ENCODE data around the gene CPT1C. TPM values are rescaled to one million over a fixed set of nuclear protein-coding genes. Genes with fewer than 3 reads are reported as not detected.

Gene CPT1C
- total RNA-seq, 2 experiments from 2014 or later: 0.86 to 0.95 TPM

DNA sequence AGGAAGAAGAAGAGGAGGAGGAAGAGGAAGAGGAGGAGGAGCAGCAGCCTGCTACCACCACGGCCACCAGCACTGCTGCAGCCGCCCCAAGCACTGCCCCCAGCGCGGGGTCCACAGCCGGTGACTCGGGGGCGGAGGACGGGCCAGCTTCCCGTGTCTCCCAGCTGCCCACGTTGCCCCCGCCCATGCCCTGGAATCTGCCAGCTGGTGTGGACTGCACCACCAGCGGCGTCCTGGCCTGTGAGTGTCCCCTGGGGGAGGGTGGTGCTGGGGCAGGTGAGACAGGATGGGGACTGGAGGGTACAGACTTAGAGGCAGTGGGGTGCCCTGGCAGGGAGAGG is 37.5 kb upstream of the CPT1C start:
- no peaks in the 10 kb centered on the region for H3K79me2 ChIP-seq (ENCODE audit: insufficient read depth, low read depth, low read length)
- no peak for TF ChIP-seq EZH2phosphoT487 (IDR thresholded peaks at IDR 0.05; ENCODE audit: borderline replicate concordance, low read depth, low read length)
- TF ChIP-seq, protein P1, sequence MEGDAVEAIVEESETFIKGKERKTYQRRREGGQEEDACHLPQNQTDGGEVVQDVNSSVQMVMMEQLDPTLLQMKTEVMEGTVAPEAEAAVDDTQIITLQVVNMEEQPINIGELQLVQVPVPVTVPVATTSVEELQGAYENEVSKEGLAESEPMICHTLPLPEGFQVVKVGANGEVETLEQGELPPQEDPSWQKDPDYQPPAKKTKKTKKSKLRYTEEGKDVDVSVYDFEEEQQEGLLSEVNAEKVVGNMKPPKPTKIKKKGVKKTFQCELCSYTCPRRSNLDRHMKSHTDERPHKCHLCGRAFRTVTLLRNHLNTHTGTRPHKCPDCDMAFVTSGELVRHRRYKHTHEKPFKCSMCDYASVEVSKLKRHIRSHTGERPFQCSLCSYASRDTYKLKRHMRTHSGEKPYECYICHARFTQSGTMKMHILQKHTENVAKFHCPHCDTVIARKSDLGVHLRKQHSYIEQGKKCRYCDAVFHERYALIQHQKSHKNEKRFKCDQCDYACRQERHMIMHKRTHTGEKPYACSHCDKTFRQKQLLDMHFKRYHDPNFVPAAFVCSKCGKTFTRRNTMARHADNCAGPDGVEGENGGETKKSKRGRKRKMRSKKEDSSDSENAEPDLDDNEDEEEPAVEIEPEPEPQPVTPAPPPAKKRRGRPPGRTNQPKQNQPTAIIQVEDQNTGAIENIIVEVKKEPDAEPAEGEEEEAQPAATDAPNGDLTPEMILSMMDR (conservative IDR thresholded peaks at IDR 0.05; ENCODE audit: low read length): no peak
- no TSS peak for BruUV-seq (replicated peaks)
- no peak overlapping the region for H3K4me3 ChIP-seq (ENCODE audit: low read depth, low read length, poor library complexity, severe bottlenecking)
- no peaks in the 10 kb centered on the region for H3K4me1 ChIP-seq (ENCODE audit: insufficient read depth, low read length, poor library complexity, severe bottlenecking)
- no peak overlapping the region for H3K27ac ChIP-seq (ENCODE audit: low read depth, low read length, poor library complexity, severe bottlenecking)
- H3K36me3 ChIP-seq (ENCODE audit: insufficient read depth, low read length): peaks cover 83% of the 10 kb centered on the region
- intact Hi-C loops (cut with micrococcal nuclease; ENCODE audit: unreplicated experiment): no loop called here
- no peaks in the 10 kb centered on the region for H3K9me2 ChIP-seq (ENCODE audit: insufficient read depth, low read length)
- H4K20me1 ChIP-seq (ENCODE audit: insufficient read depth, low read length): no peaks in the 10 kb centered on the region
- CTCF ChIA-PET (ENCODE audit: unreplicated experiment): no interaction called here
- no peak for DNase-seq (ENCODE audit: low spot score)
- no peak overlapping the region for H3K4me2 ChIP-seq (ENCODE audit: low read length)
- H2AFZ ChIP-seq (ENCODE audit: low read length): no peak overlapping the region
- POLR2A ChIA-PET: no interaction called here
- no peaks in the 10 kb centered on the region for H3K9me3 ChIP-seq (ENCODE audit: low read length)

DNA sequence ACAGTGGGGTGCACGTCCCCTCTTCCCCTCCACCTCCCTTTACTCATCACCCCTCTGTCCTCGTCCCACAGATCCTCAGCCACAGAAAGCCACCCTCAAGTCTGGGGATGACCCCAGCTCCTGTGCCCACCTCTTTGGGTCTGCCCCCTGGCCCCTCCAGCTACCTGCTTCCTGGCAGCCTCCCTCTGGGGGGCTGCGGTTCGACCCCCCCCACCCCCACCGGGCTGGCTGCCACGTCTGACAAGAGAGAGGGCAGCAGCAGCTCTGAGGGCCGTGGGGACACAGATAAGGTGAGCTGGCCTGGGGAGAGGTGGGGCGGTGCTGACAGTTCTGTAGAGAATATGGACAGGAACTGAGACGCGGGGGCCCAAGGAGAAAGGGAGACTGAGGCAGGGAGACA is 36.3 kb upstream of the CPT1C start:
- Histone ChIP-seq H2AFZ (ENCODE audit: low read length) (no peak overlapping the region), H3K4me2 (ENCODE audit: low read length) (no peak overlapping the region), H3K9me2 (ENCODE audit: insufficient read depth, low read length) (no peaks in the 10 kb centered on the region), H3K36me3 (ENCODE audit: insufficient read depth, low read length) (peaks cover 87% of the 10 kb centered on the region), H3K79me2 (ENCODE audit: insufficient read depth, low read depth, low read length) (no peaks in the 10 kb centered on the region), H3K27ac (ENCODE audit: low read depth, low read length, poor library complexity, severe bottlenecking) (no peak overlapping the region), H3K4me1 (ENCODE audit: insufficient read depth, low read length, poor library complexity, severe bottlenecking) (no peaks in the 10 kb centered on the region), H3K9me3 (ENCODE audit: low read length) (no peaks in the 10 kb centered on the region), H3K4me3 (ENCODE audit: low read depth, low read length, poor library complexity, severe bottlenecking) (no peak overlapping the region), H4K20me1 (ENCODE audit: insufficient read depth, low read length) (no peaks in the 10 kb centered on the region)
- BruUV-seq (replicated peaks): no TSS peak
- intact Hi-C loops (cut with micrococcal nuclease; ENCODE audit: unreplicated experiment): no loop called here
- CTCF ChIA-PET (ENCODE audit: unreplicated experiment): no interaction called here
- POLR2A ChIA-PET: interaction anchor here (1.9 kb wide), 1 partner anchor 13 kb away, joined by 5 read pairs; the partner anchor contains the start of gene SCAF1
- TF ChIP-seq, protein P1 (conservative IDR thresholded peaks at IDR 0.05; ENCODE audit: low read length): no peak
- TF ChIP-seq EZH2phosphoT487 (IDR thresholded peaks at IDR 0.05; ENCODE audit: borderline replicate concordance, low read depth, low read length): no peak
- DNase-seq (ENCODE audit: low spot score): no peak

GRCh38 chr19:49655570-49656455 is 35.1 kb upstream of the CPT1C start:
- BruUV-seq (replicated peaks): no TSS peak
- Histone ChIP-seq H4K20me1 (ENCODE audit: insufficient read depth, low read length) (no peaks in the 10 kb centered on the region), H3K4me2 (ENCODE audit: low read length) (no peak overlapping the region), H3K79me2 (ENCODE audit: insufficient read depth, low read depth, low read length) (no peaks in the 10 kb centered on the region), H2AFZ (ENCODE audit: low read length) (no peak overlapping the region), H3K36me3 (ENCODE audit: insufficient read depth, low read length) (peaks cover 85% of the 10 kb centered on the region), H3K9me2 (ENCODE audit: insufficient read depth, low read length) (no peaks in the 10 kb centered on the region), H3K9me3 (ENCODE audit: low read length) (no peaks in the 10 kb centered on the region), H3K27ac (ENCODE audit: low read depth, low read length, poor library complexity, severe bottlenecking) (no peak overlapping the region), H3K4me3 (ENCODE audit: low read depth, low read length, poor library complexity, severe bottlenecking) (no peak overlapping the region), H3K4me1 (ENCODE audit: insufficient read depth, low read length, poor library complexity, severe bottlenecking) (no peaks in the 10 kb centered on the region)
- ChIA-PET POLR2A (interaction anchor here (0.6 to 1.9 kb wide), 2 partner anchors 14 to 19 kb away, joined by 5 read pairs; partner anchors contain the start of gene SCAF1), CTCF (ENCODE audit: unreplicated experiment) (no interaction called here)
- intact Hi-C loops (cut with micrococcal nuclease; ENCODE audit: unreplicated experiment): no loop called here
- TF ChIP-seq, protein P1 (conservative IDR thresholded peaks at IDR 0.05; ENCODE audit: low read length): no peak
- TF ChIP-seq EZH2phosphoT487 (IDR thresholded peaks at IDR 0.05; ENCODE audit: borderline replicate concordance, low read depth, low read length): no peak
- DNase-seq (ENCODE audit: low spot score): no peak

Measured in OCI-LY7 (cell line).